Panc1 (cell line): ENCODE data around the gene IL13RA1. TPM values are rescaled to one million over a fixed set of nuclear protein-coding genes. Genes with fewer than 3 reads are reported as not detected.

Source experiments
- ATAC-seq: fragments of 200-7000 bp; cut with Tn5 transposase; 2 replicates; pipeline ENCODE4 v1.9.1; 2020; ENCODE audit warnings: mild to moderate bottlenecking, moderate library complexity
- BruUV-seq: library from RNA; stranded (reverse); fragments of 400-500 nt; replicated peaks from 2 replicates; lab custom pipeline; 2021; lab: Mats Ljungman, UMichigan
- CTCF ChIA-PET: fragments of 300-600 bp; sonication (Branson Sonifier 250); formaldehyde crosslinking; loops from one replicate; lab custom pipeline; 2022; ENCODE audit warnings: antibody characterized with exemption; lab: Charles Lee
- POLR2A ChIA-PET: fragments of 300-600 bp; sonication (Branson Sonifier 250); formaldehyde crosslinking; loops from one replicate; lab custom pipeline; 2022; ENCODE audit warnings: antibody characterized with exemption; lab: Charles Lee
- DNase-seq: peaks from one replicate; pipeline ENCODE4 v3.0.0-alpha.2; 2010; ENCODE audit warnings: low read depth, low spot score
- H3K27ac ChIP-seq: 2 replicates; pipeline ENCODE4 v1.5.1; 2011; ENCODE audit warnings: mild to moderate bottlenecking, low read length, inconsistent platforms
- H3K27me3 ChIP-seq: fragments of 200-500 bp; sonication (Bioruptor generic); 2 replicates; pipeline ENCODE4 v1.6.0; 2014; ENCODE audit warnings: low read length, inconsistent platforms; ENCODE audit not compliant: control insufficient read depth, insufficient read depth
- H3K36me3 ChIP-seq: fragments of 200-500 bp; sonication (Bioruptor generic); 2 replicates; pipeline ENCODE4 v1.5.1; 2014; ENCODE audit warnings: inconsistent platforms, mild to moderate bottlenecking, low read length, moderate library complexity; ENCODE audit not compliant: control insufficient read depth, insufficient read depth
- H3K4me1 ChIP-seq: 2 replicates; pipeline ENCODE4 v1.5.1; 2011; ENCODE audit warnings: inconsistent platforms, mild to moderate bottlenecking, low read length, moderate library complexity; ENCODE audit not compliant: control insufficient read depth, insufficient read depth
- H3K4me3 ChIP-seq, 2 experiments: 2 replicates each; pipeline ENCODE4 v1.5.1; 2011 to 2012; ENCODE audit warnings: low read depth in 2 of 2, low read length in 2 of 2, mild to moderate bottlenecking in 2 of 2, inconsistent platforms in 1 of 2, moderate library complexity in 1 of 2
- H3K9me3 ChIP-seq: fragments of 200-500 bp; sonication (Bioruptor generic); 2 replicates; pipeline ENCODE4 v1.5.1; 2014; ENCODE audit warnings: low read depth, mild to moderate bottlenecking, inconsistent platforms, low read length, moderate library complexity; ENCODE audit not compliant: control insufficient read depth, insufficient read depth
- POLR2AphosphoS5 ChIP-seq: IDR thresholded peaks from 2 replicates; pipeline ENCODE4 v1.6.1; 2012; ENCODE audit warnings: mild to moderate bottlenecking, low read depth, low read length, moderate library complexity
- SIN3A ChIP-seq: IDR thresholded peaks from 2 replicates; pipeline ENCODE4 v1.6.1; 2012; ENCODE audit warnings: low read depth, mild to moderate bottlenecking, low read length, moderate library complexity, borderline replicate concordance; ENCODE audit not compliant: insufficient read depth
- TCF7L2 ChIP-seq: IDR thresholded peaks from 2 replicates; pipeline ENCODE4 v1.6.1; 2011; ENCODE audit warnings: mild to moderate bottlenecking, low read depth, low read length, inconsistent platforms
- in situ Hi-C: cut with HindIII; loops from 2 replicates; pipeline ENCODE4 v1.10.0; 2016; ENCODE audit warnings: low sequenced_read_pairs, low pct_unique_long_range_greater_than_20kb
- intact Hi-C: fragments of 100-400 bp; cut with micrococcal nuclease; formaldehyde crosslinking; loops from one replicate; pipeline ENCODE4 v1.10.0; 2022; ENCODE audit not compliant: unreplicated experiment
- total RNA-seq: library from RNA; stranded (reverse); gene quantifications from one replicate; pipeline ENCODE4 v1.2.1, GENCODE V29; 2021; ENCODE audit not compliant: unreplicated experiment
- TF ChIP-seq, protein P1 (sequence below): fragments of 450-650 bp; IDR thresholded peaks from 2 replicates; pipeline ENCODE4 v1.5.1; 2017; ENCODE audit warnings: mild to moderate bottlenecking
- TF ChIP-seq, protein P2 (sequence below), 2 experiments: IDR thresholded peaks; 2 replicates each; pipeline ENCODE4 v1.6.1; 2011 to 2012; ENCODE audit warnings: low read depth in 2 of 2, control low read depth in 1 of 2, low read length in 1 of 2, mild to moderate bottlenecking in 1 of 2, moderate library complexity in 1 of 2; ENCODE audit not compliant: insufficient read depth in 1 of 2

IL13RA1 gene
- total RNA-seq, 1 experiment from 2014 or later: 191 TPM

DNA sequence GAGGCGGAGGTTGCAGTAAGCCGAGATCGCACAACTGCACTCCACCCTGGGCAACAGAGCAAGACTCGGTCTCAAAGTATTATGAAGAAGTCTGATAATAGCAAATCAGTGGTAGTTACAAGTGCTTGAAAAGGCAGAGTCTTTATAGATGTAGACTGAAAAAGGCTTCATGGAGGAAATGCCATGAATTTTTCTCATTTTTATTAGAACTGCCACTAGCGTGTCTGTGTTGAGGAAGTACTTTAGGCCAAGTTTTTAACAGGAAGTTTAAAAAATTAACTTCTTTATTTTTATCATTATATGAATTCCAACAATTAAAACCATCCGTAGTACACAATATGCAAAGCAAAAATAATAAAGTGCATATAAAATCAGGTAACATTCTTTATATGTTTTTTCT is 32.8 kb upstream of the IL13RA1 start:
- no peak for ATAC-seq

DNA sequence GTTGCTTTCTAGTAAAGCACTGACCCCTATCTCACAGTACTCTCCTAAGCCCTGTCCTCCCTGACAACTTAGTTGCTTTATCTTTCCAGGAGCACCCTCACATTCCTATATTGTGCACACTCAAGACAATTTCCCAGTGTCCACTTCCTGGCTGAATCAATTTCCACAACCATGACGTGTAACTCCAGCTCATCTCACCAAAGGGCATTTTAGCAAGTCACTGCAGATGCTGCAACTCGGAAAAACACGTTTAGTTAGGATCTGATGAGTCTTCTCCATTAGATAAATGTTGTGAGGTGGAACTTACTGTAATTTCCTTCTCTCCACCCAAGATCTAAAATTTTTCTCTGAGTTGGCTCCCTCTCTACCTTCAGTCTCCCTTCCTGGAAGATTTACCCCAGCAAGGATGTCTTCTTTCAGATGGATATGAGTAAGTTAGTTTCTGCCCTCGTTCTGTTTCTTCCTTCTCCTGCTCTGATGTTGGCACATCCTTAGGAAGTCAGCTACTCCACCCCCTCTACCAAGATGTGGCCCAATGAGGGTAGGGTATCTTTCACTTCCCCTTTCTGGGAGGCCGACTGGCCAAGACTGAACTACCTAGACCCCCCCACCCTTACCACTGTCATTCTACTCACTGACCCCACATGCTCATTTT is 28.8 kb upstream of the IL13RA1 start:
- in situ Hi-C loops: no loop called here
- CTCF ChIA-PET: no interaction called here
- ATAC-seq (no peak), DNase-seq (no peak)
- Histone ChIP-seq H3K4me1 (0 out of 2 replicates have a peak, but pooled peaks cover 3% of the 10 kb centered on the region), H3K36me3 (no peaks in the 10 kb centered on the region), H3K27ac (no peak overlapping the region), H3K27me3 (no peaks in the 10 kb centered on the region), H3K9me3 (no peaks in the 10 kb centered on the region), H3K4me3 (no peak overlapping the region)
- TF ChIP-seq TCF7L2: no peak
- TF ChIP-seq, protein P1, sequence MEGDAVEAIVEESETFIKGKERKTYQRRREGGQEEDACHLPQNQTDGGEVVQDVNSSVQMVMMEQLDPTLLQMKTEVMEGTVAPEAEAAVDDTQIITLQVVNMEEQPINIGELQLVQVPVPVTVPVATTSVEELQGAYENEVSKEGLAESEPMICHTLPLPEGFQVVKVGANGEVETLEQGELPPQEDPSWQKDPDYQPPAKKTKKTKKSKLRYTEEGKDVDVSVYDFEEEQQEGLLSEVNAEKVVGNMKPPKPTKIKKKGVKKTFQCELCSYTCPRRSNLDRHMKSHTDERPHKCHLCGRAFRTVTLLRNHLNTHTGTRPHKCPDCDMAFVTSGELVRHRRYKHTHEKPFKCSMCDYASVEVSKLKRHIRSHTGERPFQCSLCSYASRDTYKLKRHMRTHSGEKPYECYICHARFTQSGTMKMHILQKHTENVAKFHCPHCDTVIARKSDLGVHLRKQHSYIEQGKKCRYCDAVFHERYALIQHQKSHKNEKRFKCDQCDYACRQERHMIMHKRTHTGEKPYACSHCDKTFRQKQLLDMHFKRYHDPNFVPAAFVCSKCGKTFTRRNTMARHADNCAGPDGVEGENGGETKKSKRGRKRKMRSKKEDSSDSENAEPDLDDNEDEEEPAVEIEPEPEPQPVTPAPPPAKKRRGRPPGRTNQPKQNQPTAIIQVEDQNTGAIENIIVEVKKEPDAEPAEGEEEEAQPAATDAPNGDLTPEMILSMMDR: no peak
- TF ChIP-seq SIN3A: no peak
- TF ChIP-seq POLR2AphosphoS5: no peak
- TF ChIP-seq, protein P2, sequence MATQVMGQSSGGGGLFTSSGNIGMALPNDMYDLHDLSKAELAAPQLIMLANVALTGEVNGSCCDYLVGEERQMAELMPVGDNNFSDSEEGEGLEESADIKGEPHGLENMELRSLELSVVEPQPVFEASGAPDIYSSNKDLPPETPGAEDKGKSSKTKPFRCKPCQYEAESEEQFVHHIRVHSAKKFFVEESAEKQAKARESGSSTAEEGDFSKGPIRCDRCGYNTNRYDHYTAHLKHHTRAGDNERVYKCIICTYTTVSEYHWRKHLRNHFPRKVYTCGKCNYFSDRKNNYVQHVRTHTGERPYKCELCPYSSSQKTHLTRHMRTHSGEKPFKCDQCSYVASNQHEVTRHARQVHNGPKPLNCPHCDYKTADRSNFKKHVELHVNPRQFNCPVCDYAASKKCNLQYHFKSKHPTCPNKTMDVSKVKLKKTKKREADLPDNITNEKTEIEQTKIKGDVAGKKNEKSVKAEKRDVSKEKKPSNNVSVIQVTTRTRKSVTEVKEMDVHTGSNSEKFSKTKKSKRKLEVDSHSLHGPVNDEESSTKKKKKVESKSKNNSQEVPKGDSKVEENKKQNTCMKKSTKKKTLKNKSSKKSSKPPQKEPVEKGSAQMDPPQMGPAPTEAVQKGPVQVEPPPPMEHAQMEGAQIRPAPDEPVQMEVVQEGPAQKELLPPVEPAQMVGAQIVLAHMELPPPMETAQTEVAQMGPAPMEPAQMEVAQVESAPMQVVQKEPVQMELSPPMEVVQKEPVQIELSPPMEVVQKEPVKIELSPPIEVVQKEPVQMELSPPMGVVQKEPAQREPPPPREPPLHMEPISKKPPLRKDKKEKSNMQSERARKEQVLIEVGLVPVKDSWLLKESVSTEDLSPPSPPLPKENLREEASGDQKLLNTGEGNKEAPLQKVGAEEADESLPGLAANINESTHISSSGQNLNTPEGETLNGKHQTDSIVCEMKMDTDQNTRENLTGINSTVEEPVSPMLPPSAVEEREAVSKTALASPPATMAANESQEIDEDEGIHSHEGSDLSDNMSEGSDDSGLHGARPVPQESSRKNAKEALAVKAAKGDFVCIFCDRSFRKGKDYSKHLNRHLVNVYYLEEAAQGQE (IDR thresholded peaks at IDR 0.05; ENCODE audit: insufficient read depth in 1 of 2, low read depth in 2 of 2, low read length in 1 of 2): no peak
- BruUV-seq: no TSS peak
- intact Hi-C loops: no loop called here
- POLR2A ChIA-PET: no interaction called here

More for the DNA sequence above, 32.8 kb upstream of the IL13RA1 start:
- H3K27me3 ChIP-seq: no peaks in the 10 kb centered on the region
- CTCF ChIA-PET: no interaction called here
- in situ Hi-C loops (no loop called here), intact Hi-C loops (no loop called here)
- no peak overlapping the region for H3K27ac ChIP-seq
- POLR2A ChIA-PET: no interaction called here
- H3K9me3 ChIP-seq: no peaks in the 10 kb centered on the region
- H3K4me1 ChIP-seq: 0 out of 2 replicates have a peak, but pooled peaks cover 3% of the 10 kb centered on the region
- DNase-seq: no peak
- H3K36me3 ChIP-seq: no peaks in the 10 kb centered on the region
- TF ChIP-seq POLR2AphosphoS5: no peak
- TF ChIP-seq SIN3A: no peak
- TF ChIP-seq, protein P2 (IDR thresholded peaks at IDR 0.05; ENCODE audit: insufficient read depth in 1 of 2, low read depth in 2 of 2, low read length in 1 of 2): no peak
- TF ChIP-seq, protein P1: no peak
- BruUV-seq: no TSS peak
- H3K4me3 ChIP-seq: no peak overlapping the region
